ENCODE data around the gene GIMAP8. TPM values are rescaled to one million over a fixed set of nuclear protein-coding genes. Genes with fewer than 3 reads are reported as not detected.

The GIMAP8 gene
- total RNA-seq, 1 experiment from 2014 or later, result 0.07 TPM

DNA sequence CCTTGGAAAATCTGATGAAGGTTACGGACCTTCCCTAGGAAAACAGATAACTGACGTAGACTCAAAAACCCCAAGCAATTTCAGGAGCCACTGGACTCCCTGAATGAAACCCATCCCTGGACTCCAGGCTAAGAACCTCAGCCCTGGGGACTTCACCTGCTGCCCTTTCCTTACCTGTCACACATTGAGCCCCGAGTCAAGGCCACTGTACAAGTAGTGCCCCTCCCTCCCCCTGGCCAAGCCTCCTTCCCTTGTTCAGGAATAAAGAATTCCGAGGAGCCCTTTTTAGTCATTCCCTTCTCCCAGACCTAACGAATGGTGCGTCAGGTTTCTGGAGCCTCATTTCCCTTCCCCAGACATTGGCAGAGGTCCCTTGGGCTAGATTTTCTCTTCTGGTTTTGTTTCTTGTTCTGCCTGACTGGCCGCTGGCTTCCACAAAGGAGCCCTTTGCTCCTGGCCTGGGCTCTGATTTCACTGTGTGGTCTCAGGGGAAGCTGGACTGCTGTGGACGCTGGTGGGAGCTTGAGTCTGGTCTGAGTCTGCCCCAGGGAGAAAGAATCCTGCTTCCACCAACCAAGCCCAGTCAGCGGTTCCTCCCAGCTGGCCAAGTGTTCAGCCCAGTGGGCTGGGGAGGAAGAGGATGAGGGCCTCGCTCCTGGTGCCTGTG lies 39.6 kb upstream of the GIMAP8 start:
- Mint-ChIP-seq H3K27ac (ENCODE audit: unreplicated experiment) (no peak overlapping the region), H3K9me3 (ENCODE audit: unreplicated experiment) (no peaks in the 10 kb centered on the region), H3K27me3 (ENCODE audit: insufficient read depth, unreplicated experiment) (no peaks in the 10 kb centered on the region), H3K36me3 (ENCODE audit: insufficient read depth, unreplicated experiment) (no peaks in the 10 kb centered on the region), H3K4me1 (ENCODE audit: low read depth, unreplicated experiment) (peaks cover 6% of the 10 kb centered on the region), H3K4me3 (ENCODE audit: unreplicated experiment) (no peak overlapping the region)
- H3K9me3 ChIP-seq, result no peaks in the 10 kb centered on the region
- intact Hi-C loops (cut with micrococcal nuclease; ENCODE audit: unreplicated experiment), result loop anchor here (1.0 kb wide), 1 partner anchor 7 kb away; no protein-coding TSS in a partner anchor
- H3K27me3 ChIP-seq (replicated peaks; ENCODE audit: control insufficient read depth, insufficient read depth, low read length), result no peaks in the 10 kb centered on the region
- H3K4me3 ChIP-seq (ENCODE audit: low read depth, low read length), result no peak overlapping the region
- TF ChIP-seq, protein P1, sequence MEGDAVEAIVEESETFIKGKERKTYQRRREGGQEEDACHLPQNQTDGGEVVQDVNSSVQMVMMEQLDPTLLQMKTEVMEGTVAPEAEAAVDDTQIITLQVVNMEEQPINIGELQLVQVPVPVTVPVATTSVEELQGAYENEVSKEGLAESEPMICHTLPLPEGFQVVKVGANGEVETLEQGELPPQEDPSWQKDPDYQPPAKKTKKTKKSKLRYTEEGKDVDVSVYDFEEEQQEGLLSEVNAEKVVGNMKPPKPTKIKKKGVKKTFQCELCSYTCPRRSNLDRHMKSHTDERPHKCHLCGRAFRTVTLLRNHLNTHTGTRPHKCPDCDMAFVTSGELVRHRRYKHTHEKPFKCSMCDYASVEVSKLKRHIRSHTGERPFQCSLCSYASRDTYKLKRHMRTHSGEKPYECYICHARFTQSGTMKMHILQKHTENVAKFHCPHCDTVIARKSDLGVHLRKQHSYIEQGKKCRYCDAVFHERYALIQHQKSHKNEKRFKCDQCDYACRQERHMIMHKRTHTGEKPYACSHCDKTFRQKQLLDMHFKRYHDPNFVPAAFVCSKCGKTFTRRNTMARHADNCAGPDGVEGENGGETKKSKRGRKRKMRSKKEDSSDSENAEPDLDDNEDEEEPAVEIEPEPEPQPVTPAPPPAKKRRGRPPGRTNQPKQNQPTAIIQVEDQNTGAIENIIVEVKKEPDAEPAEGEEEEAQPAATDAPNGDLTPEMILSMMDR (IDR thresholded peaks at IDR 0.05; ENCODE audit: insufficient read depth in 1 of 2, low read depth in 1 of 2, low read length in 1 of 2, severe bottlenecking in 1 of 2, unreplicated experiment in 1 of 2), result no peak
- H3K36me3 ChIP-seq (ENCODE audit: control insufficient read depth, insufficient read depth, low read length), result no peaks in the 10 kb centered on the region
- H3K4me1 ChIP-seq, result peaks cover 14% of the 10 kb centered on the region
- BruUV-seq (replicated peaks), result no TSS peak
- POLR2A ChIA-PET, result no interaction called here
- CTCF ChIA-PET, result no interaction called here
- no peak for DNase-seq

DNA sequence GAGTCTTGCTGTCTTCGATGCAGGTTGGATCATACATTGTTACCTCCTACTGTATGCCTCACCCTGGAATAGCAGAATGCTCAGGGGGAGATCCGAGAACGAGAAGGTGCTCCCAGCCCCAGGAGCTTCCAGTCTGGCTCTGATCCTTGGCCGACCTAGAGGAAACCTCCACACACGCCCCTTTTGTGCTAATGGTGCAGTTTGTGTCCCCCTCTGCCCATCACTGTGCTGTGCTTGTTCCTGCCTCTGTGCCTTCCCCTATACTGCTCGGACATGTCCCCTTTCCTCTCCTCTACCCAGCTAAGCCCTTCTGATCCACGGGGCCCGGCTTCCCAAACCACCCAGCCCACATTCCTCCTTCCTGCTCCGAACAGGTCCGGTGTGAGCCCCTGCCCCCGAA lies 38.8 kb upstream of the GIMAP8 start:
- Mint-ChIP-seq H3K27ac (ENCODE audit: unreplicated experiment) (no peak overlapping the region), H3K4me1 (ENCODE audit: low read depth, unreplicated experiment) (no peaks in the 10 kb centered on the region), H3K4me3 (ENCODE audit: unreplicated experiment) (no peak overlapping the region), H3K9me3 (ENCODE audit: unreplicated experiment) (no peaks in the 10 kb centered on the region), H3K27me3 (ENCODE audit: insufficient read depth, unreplicated experiment) (no peaks in the 10 kb centered on the region), H3K36me3 (ENCODE audit: insufficient read depth, unreplicated experiment) (no peaks in the 10 kb centered on the region)
- H3K36me3 ChIP-seq (ENCODE audit: control insufficient read depth, insufficient read depth, low read length), result no peaks in the 10 kb centered on the region
- no peaks in the 10 kb centered on the region for H3K27me3 ChIP-seq (replicated peaks; ENCODE audit: control insufficient read depth, insufficient read depth, low read length)
- intact Hi-C loops (cut with micrococcal nuclease; ENCODE audit: unreplicated experiment), result no loop called here
- no peak overlapping the region for H3K4me3 ChIP-seq (ENCODE audit: low read depth, low read length)
- ChIA-PET CTCF (no interaction called here), POLR2A (no interaction called here)
- no peak for DNase-seq
- TF ChIP-seq, protein P1 (IDR thresholded peaks at IDR 0.05; ENCODE audit: insufficient read depth in 1 of 2, low read depth in 1 of 2, low read length in 1 of 2, severe bottlenecking in 1 of 2, unreplicated experiment in 1 of 2), result no peak
- no peaks in the 10 kb centered on the region for H3K9me3 ChIP-seq
- peaks cover 6% of the 10 kb centered on the region for H3K4me1 ChIP-seq
- BruUV-seq (replicated peaks), result no TSS peak

DNA sequence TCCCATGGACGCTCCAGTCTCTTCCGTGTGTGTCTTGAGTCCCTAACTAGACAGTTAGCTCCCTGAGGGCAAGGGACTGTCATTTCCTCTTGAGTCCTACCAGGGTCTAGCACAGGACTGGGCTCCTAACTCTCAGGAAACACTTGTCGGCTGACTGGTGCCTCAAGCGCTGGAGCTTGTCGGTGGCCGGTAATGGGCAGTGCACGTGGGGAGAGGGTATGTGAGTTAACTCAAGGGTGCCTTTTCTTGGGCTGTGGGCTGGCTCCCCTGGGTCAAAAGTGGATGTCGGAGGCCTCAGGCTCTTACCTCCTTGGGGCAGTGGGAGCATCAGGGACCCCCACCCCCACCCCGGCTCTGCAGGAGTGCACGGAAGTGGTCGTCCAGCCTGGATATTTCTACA lies 38.4 kb upstream of the GIMAP8 start:
- Mint-ChIP-seq H3K27me3 (ENCODE audit: insufficient read depth, unreplicated experiment) (no peaks in the 10 kb centered on the region), H3K4me3 (ENCODE audit: unreplicated experiment) (no peak overlapping the region), H3K4me1 (ENCODE audit: low read depth, unreplicated experiment) (no peaks in the 10 kb centered on the region), H3K9me3 (ENCODE audit: unreplicated experiment) (no peaks in the 10 kb centered on the region), H3K36me3 (ENCODE audit: insufficient read depth, unreplicated experiment) (no peaks in the 10 kb centered on the region), H3K27ac (ENCODE audit: unreplicated experiment) (no peak overlapping the region)
- Histone ChIP-seq H3K36me3 (ENCODE audit: control insufficient read depth, insufficient read depth, low read length) (no peaks in the 10 kb centered on the region), H3K9me3 (no peaks in the 10 kb centered on the region), H3K4me3 (ENCODE audit: low read depth, low read length) (no peak overlapping the region), H3K27me3 (replicated peaks; ENCODE audit: control insufficient read depth, insufficient read depth, low read length) (no peaks in the 10 kb centered on the region), H3K4me1 (peaks cover 2% of the 10 kb centered on the region)
- POLR2A ChIA-PET, result interaction anchor here (1.5 kb wide), 1 partner anchor 42 kb away, joined by 3 read pairs; no protein-coding TSS in a partner anchor
- TF ChIP-seq, protein P1 (IDR thresholded peaks at IDR 0.05; ENCODE audit: insufficient read depth in 1 of 2, low read depth in 1 of 2, low read length in 1 of 2, severe bottlenecking in 1 of 2, unreplicated experiment in 1 of 2), result no peak
- intact Hi-C loops (cut with micrococcal nuclease; ENCODE audit: unreplicated experiment), result no loop called here
- CTCF ChIA-PET, result no interaction called here
- no peak for DNase-seq
- no TSS peak for BruUV-seq (replicated peaks)

Measured in Caco-2 (cell line).